Stimulated activated CD4-positive, alpha-beta T cell treated with anti-CD3 and anti-CD28 coated beads, Interleukin-1b, Interleukin-23, amount 100 ng/mL, for 4 hours (primary cell): ENCODE data around the gene WNT9B.
"Not testable (repeated sequence)": the region's sequence is repeated elsewhere in the genome, so short reads cannot be mapped to it uniquely, and the experiment has no call there.

Experiments used
- DNase-seq, 2 donors: peaks; one replicate each; pipeline ENCODE4 v3.0.0-alpha.2; 2020; ENCODE audit warnings: low read depth in 2 of 2

Gene WNT9B

GRCh38 chr17:46911311-46911710 is 59.9 kb downstream of the WNT9B start:
- no peak for DNase-seq

DNA sequence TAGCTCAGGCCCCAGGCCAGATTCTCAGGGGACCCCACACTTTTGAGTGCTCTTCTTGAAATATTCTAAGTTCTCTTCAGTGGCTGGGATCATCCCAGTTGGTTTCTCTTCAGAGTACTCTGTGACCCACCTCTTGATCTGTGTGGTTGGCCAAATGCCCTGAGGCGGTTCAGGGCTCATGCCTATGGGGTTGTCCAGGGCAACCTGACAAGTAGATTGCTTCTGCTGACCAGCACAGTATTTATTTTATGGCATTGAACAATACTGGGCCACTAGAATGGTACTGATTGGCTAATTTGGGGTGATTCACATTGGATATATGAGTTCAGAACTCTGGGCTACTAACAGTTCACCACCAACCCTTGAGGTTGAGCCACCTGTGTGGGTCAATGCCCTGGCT is 64.2 kb downstream of the WNT9B start:
- no peak for DNase-seq

DNA sequence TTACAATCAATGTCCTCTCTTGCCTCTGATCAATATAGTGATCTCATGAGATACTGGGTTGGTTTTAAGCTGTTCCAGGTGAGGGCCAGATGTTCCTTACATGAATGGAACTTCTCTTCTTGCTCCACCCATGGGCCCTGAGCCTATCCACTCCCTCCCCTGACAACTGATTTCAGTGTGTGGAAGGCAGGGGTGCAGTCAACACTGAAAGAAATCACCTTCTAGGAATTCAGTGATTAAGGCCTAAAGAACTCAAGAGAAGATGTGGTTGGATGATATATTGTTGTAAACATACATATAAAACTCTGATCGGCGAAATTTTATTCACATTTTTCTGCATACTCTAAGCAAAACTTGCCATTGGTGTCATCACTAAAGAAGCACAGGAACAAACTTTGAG is 64.8 kb downstream of the WNT9B start:
- DNase-seq: no peak

GRCh38 chr17:46916623-46917022 is 65.2 kb downstream of the WNT9B start:
- DNase-seq: no peak

DNA sequence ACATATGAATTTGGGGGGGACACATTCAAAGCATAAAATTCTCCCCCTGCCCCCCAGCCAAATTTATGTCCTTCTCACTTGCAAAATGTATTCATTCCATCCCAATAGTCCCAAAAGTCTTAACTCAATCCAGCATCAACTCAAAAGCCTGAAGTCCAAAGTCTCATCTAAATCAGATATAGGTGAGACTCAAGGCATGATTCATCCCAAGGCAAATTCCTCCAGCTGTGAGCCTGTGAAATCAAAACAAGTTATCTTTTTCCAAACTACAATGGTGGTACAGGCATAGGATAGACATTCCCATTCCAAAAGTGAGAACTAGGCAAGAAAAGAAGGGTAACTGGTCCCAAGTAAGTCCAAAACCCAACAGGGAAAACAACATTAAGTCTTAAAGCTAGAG is 65.7 kb downstream of the WNT9B start:
- no peak for DNase-seq

DNA sequence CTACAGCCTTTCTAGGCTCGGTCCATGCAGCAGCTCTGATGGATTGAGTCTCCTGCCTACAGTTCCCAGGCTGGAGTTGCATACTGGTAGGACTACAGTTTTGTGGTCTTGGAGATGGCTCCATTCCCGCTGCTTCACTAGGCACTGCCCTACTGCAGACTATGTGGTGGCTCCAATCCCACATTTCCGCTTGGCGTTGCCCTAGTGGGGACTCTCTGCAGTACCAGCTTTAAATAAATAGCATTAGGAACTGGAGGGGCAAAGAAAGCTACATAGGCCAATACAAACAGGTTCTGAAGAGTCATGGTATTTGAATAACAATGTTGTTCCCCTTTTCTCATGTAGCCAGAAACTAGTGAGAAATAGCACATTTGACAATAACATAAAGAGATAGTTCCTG is 66.1 kb downstream of the WNT9B start:
- no peak for DNase-seq

GRCh38 chr17:46921962-46922361 is 70.6 kb downstream of the WNT9B start:
- not testable (repeated sequence) for DNase-seq

GRCh38 chr17:46922487-46922803 is 71.1 kb downstream of the WNT9B start:
- no peak for DNase-seq

DNA sequence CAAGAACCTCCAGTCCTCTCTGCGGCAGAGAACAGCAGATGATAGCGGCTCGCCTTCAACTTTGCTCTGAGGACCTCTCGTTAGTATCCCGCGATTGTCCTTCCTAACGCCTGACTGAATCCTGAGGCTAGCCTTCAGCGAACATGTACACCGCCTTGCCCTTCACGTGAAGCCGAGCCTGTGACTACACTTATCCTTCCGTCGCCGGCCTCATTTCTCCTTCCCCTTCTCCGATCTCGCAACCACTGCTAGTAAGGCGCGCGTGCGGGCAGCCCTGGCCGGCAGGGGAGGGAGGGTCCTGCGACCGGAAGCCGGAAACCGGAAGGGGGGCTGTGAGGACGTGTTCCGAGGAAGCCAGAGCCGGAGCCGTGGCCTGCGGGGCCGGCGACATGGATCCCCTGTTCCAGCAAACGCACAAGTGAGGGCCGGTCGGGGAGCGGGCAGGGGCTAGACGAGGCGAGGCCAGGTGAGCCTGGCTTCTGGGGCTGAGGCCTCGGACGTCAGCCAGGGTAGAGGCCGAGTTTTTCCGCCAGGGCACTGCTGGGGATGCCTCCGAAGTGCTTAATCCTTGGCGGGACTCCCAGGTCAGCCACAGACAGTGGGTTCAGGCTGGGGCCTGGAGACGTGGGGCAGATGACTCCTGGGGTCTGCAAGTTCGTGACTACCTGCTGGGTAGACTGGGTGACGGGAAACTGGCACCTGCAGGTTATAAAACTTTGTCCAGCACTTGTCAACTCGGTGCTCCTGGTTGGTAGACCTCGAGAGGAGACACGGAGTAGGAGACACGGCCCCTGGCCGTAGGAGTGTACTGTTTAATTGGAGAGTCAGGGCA is 71.6 kb downstream of the WNT9B start, which contains the start of gene GOSR2:
TSS of gene GOSR2 (plus strand) at position 357 of the 832 bp plus-strand sequence. CDS start at position 390, 33 bp downstream.
- DNase-seq: peak; percentile 79 to 86

- DNase-seq: no peak
Observed at GRCh38 chr17:46925185-46925868, 73.9 kb downstream of the WNT9B start.

GRCh38 chr17:46928467-46929261 is 77.3 kb downstream of the WNT9B start:
- no peak for DNase-seq

GRCh38 chr17:46929413-46929812 is 78.0 kb downstream of the WNT9B start:
- DNase-seq: no peak

DNA sequence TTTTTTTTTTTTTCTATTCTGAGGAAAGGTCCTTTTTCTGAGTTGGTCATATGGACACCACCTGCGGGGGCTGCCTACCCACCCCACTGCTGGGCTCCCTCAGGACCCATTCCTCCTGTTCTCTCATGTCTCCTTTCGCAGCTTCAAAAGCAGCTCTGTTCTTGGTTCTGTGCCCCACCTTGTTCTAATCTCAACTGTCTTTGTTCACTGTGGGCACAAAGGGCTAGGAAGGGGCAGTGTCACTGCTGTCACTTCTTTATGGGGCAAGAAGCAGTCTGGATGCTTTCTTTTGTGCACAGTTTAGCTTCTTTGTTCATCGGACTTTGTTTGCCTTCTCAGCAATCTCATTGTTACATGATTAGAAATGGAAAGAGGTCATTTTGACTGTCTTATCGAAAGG is 78.7 kb downstream of the WNT9B start:
- DNase-seq: no peak

DNA sequence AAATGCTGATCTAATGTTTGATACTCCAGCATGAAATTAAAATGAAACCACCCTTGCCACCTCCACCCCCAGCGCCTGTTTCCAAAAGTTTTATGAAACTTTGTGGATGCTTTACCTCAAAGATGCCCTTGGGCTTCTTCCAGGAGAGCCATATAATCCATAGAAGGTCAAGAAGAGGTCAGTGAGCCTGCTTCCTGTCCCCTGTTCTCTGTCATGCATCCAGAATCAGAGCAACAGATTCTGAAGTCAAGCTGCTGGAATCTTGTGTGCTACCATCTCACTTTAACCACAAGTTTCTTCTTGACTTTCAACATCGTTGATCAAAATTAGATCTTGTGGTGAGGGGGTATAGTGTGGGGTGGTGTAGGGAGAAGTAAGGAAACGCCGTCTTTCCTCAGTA is 80.2 kb downstream of the WNT9B start:
- no peak for DNase-seq

DNA sequence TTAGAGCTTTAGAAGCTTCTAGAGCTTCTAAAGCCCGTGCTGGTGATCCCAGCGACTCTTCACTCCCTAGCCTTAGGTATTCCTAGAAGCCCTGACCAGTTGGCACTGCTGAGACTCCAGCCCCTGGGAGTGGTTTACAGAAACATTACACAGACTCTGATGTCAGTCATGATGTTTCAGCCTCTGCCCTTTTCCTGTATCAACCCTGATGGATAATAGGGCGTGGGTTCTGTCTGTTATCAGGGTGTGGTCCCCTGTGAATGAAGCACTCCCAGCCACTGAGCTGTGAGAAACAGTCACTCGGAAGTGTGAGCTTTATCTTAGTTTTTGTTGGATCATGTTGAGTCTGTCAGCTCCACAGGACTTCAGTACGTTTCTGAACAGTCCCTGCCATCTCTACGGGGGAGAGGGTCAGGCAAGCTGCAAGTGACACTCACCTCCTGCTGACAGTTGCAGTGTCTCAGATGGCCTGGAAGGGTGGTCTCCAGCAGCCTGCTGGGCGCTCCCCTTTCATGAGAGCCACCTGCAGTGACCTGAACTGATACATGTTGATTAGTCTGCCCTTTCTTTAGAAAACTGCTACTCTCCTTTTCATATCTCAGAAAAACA is 84.4 kb downstream of the WNT9B start:
- DNase-seq: no peak
